ENCODE measurements around the gene EIF2D. TPM values are rescaled to one million over a fixed set of nuclear protein-coding genes. Genes with fewer than 3 reads are reported as not detected.

The EIF2D gene
- polyA plus RNA-seq, 2 of the 4 experiments (the other 2 are of a cell fraction) = 31.8 to 63.2 TPM

DNA sequence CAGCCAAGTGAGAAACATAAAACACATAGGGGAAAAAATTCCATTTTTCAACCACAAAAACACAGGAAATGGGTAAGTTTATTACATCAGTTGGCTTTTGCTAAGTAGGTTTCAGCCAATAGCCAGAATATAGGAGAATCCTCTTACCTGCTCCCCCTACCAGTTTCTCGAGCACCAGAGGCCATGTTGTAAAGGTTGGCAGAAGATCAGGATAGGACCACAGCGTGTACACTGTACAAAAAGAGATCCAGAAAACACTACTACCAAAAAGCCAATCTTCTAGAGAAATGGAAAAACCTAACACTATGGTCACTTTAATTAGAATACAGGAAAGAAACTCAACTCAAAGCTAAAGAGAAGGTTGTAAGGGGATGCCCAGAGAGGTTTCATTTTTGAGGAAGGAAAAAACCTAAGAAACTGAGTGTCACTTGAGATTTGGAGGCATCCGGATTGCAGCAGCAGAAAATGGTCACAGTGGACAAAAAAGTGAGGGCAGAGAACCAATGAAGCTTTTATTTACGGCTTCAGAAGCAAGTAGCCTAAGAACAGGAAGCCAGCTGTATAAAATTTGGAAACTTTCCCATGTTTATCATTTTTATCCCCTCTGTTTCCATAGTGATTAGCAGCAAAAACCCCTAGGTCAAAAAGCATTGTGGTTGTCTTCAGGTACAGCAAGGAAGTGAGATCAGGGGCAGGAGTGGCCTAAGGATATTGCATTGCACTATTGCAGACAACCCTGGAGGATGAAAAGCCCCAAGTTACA, 2.9 kb downstream of the EIF2D start:
- no peak overlapping the region for H3K27ac ChIP-seq
- TF ChIP-seq MAFK (IDR thresholded peaks at IDR 0.05; ENCODE audit: partially characterized antibody) (no peak), GATA3 (IDR thresholded peaks at IDR 0.05; ENCODE audit: borderline replicate concordance) (no peak), FOSL2 (IDR thresholded peaks at IDR 0.05) (no peak), FOSL2 (CRISPR knock-in tag; IDR thresholded peaks at IDR 0.05) (no peak), KDM5A (IDR thresholded peaks at IDR 0.05) (no peak), HOXB5 (CRISPR knock-in tag; IDR thresholded peaks at IDR 0.05) (no peak), PHF8 (IDR thresholded peaks at IDR 0.05; ENCODE audit: borderline replicate concordance, low read depth) (no peak), ZFP36 (IDR thresholded peaks at IDR 0.05; ENCODE audit: borderline replicate concordance, partially characterized antibody) (no peak), JUN (IDR thresholded peaks at IDR 0.05) (no peak), JUNB (IDR thresholded peaks at IDR 0.05) (no peak), CBX2 (IDR thresholded peaks at IDR 0.05; ENCODE audit: borderline replicate concordance, low read depth) (no peak), POLR2A (IDR thresholded peaks at IDR 0.05; ENCODE audit: low read length) (no peak), CBX8 (IDR thresholded peaks at IDR 0.05) (no peak), MYC (IDR thresholded peaks at IDR 0.05; ENCODE audit: borderline replicate concordance, low read length) (no peak)
- TF ChIP-seq, protein P1, sequence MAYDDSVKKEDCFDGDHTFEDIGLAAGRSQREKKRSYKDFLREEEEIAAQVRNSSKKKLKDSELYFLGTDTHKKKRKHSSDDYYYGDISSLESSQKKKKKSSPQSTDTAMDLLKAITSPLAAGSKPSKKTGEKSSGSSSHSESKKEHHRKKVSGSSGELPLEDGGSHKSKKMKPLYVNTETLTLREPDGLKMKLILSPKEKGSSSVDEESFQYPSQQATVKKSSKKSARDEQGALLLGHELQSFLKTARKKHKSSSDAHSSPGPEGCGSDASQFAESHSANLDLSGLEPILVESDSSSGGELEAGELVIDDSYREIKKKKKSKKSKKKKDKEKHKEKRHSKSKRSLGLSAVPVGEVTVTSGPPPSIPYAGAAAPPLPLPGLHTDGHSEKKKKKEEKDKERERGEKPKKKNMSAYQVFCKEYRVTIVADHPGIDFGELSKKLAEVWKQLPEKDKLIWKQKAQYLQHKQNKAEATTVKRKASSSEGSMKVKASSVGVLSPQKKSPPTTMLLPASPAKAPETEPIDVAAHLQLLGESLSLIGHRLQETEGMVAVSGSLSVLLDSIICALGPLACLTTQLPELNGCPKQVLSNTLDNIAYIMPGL (CRISPR knock-in tag; IDR thresholded peaks at IDR 0.05; ENCODE audit: borderline replicate concordance) = no peak
- TF ChIP-seq, protein P2, sequence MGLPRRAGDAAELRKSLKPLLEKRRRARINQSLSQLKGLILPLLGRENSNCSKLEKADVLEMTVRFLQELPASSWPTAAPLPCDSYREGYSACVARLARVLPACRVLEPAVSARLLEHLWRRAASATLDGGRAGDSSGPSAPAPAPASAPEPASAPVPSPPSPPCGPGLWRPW (IDR thresholded peaks at IDR 0.05) = no peak

DNA sequence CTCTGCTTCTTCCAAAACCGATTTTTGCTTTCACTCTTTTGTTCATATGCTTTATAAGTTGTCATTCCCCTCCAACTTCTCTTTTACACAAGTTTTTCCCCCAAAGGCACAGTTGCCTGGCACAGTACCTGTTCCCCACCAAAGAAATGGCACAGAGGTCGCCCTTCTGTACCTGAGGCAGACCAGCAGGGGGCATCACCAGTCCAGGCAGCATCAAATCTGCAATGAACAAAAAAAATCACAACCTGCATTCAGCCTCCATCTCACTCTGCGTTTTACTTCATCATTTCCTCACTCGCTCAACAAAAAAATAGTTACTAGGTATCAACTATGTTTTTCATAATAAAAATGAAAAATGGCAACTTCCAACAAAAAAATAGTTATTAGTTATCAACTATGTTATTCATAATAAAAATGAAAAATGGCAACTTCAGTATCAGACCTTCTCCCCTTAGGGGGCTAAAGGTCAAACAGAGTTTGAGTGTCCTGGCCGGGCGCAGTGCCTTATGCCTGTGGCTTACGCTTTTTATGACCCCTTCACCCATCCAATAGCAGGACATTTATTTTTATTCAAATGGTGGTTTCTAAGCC, 4.1 kb downstream of the EIF2D start:
- Histone ChIP-seq H3K4me3 (no peak overlapping the region), H3K4me1 (peaks cover 6% of the 10 kb centered on the region), H3K4me2 (no peak overlapping the region), H3K9me3 (no peaks in the 10 kb centered on the region), H3K27ac (no peak overlapping the region)
- FAIRE-seq (no peak), ATAC-seq (no peak), DNase-seq (ENCODE audit: low read depth in 1 of 2, low spot score in 1 of 2) (peak; percentile 53 to 60)
- WGBS (ENCODE audit: missing lambda C conversion rate) = 46% methylated on average over 7 of the region's 7 CpGs
- CTCF ChIA-PET = interaction anchor here (0.6 to 11.4 kb wide), 31 partner anchors 8 to 891 kb away, joined by 3 to 163 read pairs (median 4); partner anchors contain the start of genes DYRK3 and IKBKE
- TF ChIP-seq, protein P3, sequence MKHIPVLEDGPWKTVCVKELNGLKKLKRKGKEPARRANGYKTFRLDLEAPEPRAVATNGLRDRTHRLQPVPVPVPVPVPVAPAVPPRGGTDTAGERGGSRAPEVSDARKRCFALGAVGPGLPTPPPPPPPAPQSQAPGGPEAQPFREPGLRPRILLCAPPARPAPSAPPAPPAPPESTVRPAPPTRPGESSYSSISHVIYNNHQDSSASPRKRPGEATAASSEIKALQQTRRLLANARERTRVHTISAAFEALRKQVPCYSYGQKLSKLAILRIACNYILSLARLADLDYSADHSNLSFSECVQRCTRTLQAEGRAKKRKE (CRISPR knock-in tag; IDR thresholded peaks at IDR 0.05; ENCODE audit: low read depth) = no peak
- no peak for TF ChIP-seq CEBPB (IDR thresholded peaks at IDR 0.05)
- no peak for TF ChIP-seq FOSB (CRISPR knock-in tag; IDR thresholded peaks at IDR 0.05)
- TF ChIP-seq SMC3 (IDR thresholded peaks at IDR 0.05) = peak; percentile 66
- TF ChIP-seq RARB (CRISPR knock-in tag; IDR thresholded peaks at IDR 0.05) = no peak
- TF ChIP-seq KDM1A (IDR thresholded peaks at IDR 0.05; ENCODE audit: low read depth) = no peak
- no peak for TF ChIP-seq ZNF302 (CRISPR knock-in tag; IDR thresholded peaks at IDR 0.05)
- peak; percentile 70 to 73 for TF ChIP-seq RAD21 (conservative IDR thresholded peaks at IDR 0.05 in 1 of 2, IDR thresholded peaks at IDR 0.05 in 1 of 2)
- TF ChIP-seq, protein P4, sequence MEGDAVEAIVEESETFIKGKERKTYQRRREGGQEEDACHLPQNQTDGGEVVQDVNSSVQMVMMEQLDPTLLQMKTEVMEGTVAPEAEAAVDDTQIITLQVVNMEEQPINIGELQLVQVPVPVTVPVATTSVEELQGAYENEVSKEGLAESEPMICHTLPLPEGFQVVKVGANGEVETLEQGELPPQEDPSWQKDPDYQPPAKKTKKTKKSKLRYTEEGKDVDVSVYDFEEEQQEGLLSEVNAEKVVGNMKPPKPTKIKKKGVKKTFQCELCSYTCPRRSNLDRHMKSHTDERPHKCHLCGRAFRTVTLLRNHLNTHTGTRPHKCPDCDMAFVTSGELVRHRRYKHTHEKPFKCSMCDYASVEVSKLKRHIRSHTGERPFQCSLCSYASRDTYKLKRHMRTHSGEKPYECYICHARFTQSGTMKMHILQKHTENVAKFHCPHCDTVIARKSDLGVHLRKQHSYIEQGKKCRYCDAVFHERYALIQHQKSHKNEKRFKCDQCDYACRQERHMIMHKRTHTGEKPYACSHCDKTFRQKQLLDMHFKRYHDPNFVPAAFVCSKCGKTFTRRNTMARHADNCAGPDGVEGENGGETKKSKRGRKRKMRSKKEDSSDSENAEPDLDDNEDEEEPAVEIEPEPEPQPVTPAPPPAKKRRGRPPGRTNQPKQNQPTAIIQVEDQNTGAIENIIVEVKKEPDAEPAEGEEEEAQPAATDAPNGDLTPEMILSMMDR (IDR thresholded peaks at IDR 0.05) = peak; percentile 83
- no peak for TF ChIP-seq MAZ (IDR thresholded peaks at IDR 0.05; ENCODE audit: borderline replicate concordance, low read depth, low read length)
- TF ChIP-seq, protein P5, sequence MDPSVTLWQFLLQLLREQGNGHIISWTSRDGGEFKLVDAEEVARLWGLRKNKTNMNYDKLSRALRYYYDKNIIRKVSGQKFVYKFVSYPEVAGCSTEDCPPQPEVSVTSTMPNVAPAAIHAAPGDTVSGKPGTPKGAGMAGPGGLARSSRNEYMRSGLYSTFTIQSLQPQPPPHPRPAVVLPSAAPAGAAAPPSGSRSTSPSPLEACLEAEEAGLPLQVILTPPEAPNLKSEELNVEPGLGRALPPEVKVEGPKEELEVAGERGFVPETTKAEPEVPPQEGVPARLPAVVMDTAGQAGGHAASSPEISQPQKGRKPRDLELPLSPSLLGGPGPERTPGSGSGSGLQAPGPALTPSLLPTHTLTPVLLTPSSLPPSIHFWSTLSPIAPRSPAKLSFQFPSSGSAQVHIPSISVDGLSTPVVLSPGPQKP (IDR thresholded peaks at IDR 0.05; ENCODE audit: low read depth, low read length) = no peak
- TF ChIP-seq RCOR1 (IDR thresholded peaks at IDR 0.05; ENCODE audit: low read depth, low read length) = no peak
- POLR2A ChIA-PET = no interaction called here

More for the DNA sequence above, 2.9 kb downstream of the EIF2D start:
- ATAC-seq (no peak), DNase-seq (ENCODE audit: low read depth in 1 of 2, low spot score in 1 of 2) (no peak), FAIRE-seq (no peak)
- ChIA-PET CTCF (interaction anchor here (0.6 to 11.4 kb wide), 22 partner anchors 9 to 679 kb away, joined by 3 to 163 read pairs (median 4); partner anchors contain the start of genes DYRK3 and IKBKE), POLR2A (no interaction called here)
- Histone ChIP-seq H3K4me1 (peaks cover 6% of the 10 kb centered on the region), H3K4me2 (no peak overlapping the region), H3K4me3 (no peak overlapping the region), H3K9me3 (no peaks in the 10 kb centered on the region)
- WGBS (ENCODE audit: missing lambda C conversion rate) = 91% methylated on average over 4 of the region's 4 CpGs
